Measurements from ENCODE around the gene CAPN11. TPM values are rescaled to one million over a fixed set of nuclear protein-coding genes. Genes with fewer than 3 reads are reported as not detected.
A peak's percentile ranks its signal among the peaks of the same experiment; 100 is the strongest.

The CAPN11 gene
- total and polyA plus RNA-seq, 4 donors = 0.08 to 0.19 (median 0.09) TPM; not detected in 1

GRCh38 chr6:44151348-44152108 lies 7.1 kb upstream of the CAPN11 start:
- H3K27ac ChIP-seq (ENCODE audit: low read depth in 1 of 2, low read length in 2 of 2) = no peak overlapping the region
- H3K4me3 ChIP-seq (ENCODE audit: low read depth in 1 of 3, low read length in 3 of 3) = no peak overlapping the region
- 28% methylated on average over 31 of the region's 31 CpGs for WGBS
- peaks cover 14 to 43% (median 28%) of the 10 kb centered on the region in 4 donors for H3K36me3 ChIP-seq (ENCODE audit: control insufficient read depth in 4 of 4, insufficient read depth in 3 of 4, low read depth in 1 of 4, low read length in 3 of 4)
- no peaks in the 10 kb centered on the region for H3K27me3 ChIP-seq (ENCODE audit: control insufficient read depth in 4 of 4, insufficient read depth in 4 of 4, low read length in 3 of 4)
- peaks cover 0 to 4% (median 1%) of the 10 kb centered on the region in 4 donors for H3K4me1 ChIP-seq (ENCODE audit: control insufficient read depth in 4 of 4, insufficient read depth in 4 of 4, low read length in 3 of 4)
- no peak overlapping the region for H3K9ac ChIP-seq (ENCODE audit: low read depth in 1 of 2, low read length in 2 of 2)
- no peaks in the 10 kb centered on the region for H3K9me3 ChIP-seq (ENCODE audit: control insufficient read depth in 4 of 4, low read length in 3 of 4)
- TF ChIP-seq RAD21 (IDR thresholded peaks at IDR 0.05) = peak; percentile 87 to 97
- TF ChIP-seq CTCF (IDR thresholded peaks at IDR 0.05; ENCODE audit: low read depth, low read length, missing input control) = peak; percentile 95
- no peak for TF ChIP-seq GABPA (IDR thresholded peaks at IDR 0.05 in 1 of 2, conservative IDR thresholded peaks at IDR 0.05 in 1 of 2)
- DNase-seq (ENCODE audit: low spot score) = peak; percentile 87

GRCh38 chr6:44152109-44152461 lies 6.5 kb upstream of the CAPN11 start:
- peaks cover 11 to 40% (median 25%) of the 10 kb centered on the region in 4 donors for H3K36me3 ChIP-seq (ENCODE audit: control insufficient read depth in 4 of 4, insufficient read depth in 3 of 4, low read depth in 1 of 4, low read length in 3 of 4)
- no peak overlapping the region for H3K9ac ChIP-seq (ENCODE audit: low read depth in 1 of 2, low read length in 2 of 2)
- no peaks in the 10 kb centered on the region for H3K27me3 ChIP-seq (ENCODE audit: control insufficient read depth in 4 of 4, insufficient read depth in 4 of 4, low read length in 3 of 4)
- H3K4me1 ChIP-seq (ENCODE audit: control insufficient read depth in 4 of 4, insufficient read depth in 4 of 4, low read length in 3 of 4) = peaks cover 0 to 4% (median 1%) of the 10 kb centered on the region in 4 donors
- no peak overlapping the region for H3K4me3 ChIP-seq (ENCODE audit: low read depth in 1 of 3, low read length in 3 of 3)
- no peak overlapping the region for H3K27ac ChIP-seq (ENCODE audit: low read depth in 1 of 2, low read length in 2 of 2)
- WGBS = 61% methylated on average over 8 of the region's 8 CpGs
- TF ChIP-seq, protein P1, sequence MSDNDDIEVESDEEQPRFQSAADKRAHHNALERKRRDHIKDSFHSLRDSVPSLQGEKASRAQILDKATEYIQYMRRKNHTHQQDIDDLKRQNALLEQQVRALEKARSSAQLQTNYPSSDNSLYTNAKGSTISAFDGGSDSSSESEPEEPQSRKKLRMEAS (IDR thresholded peaks at IDR 0.05) = no peak
- TF ChIP-seq FOXA1 (IDR thresholded peaks at IDR 0.05) = no peak
- no peak for TF ChIP-seq NR2F2 (IDR thresholded peaks at IDR 0.05)
- no peak for TF ChIP-seq RXRA (IDR thresholded peaks at IDR 0.05)
- no peak for TF ChIP-seq CTCF (IDR thresholded peaks at IDR 0.05; ENCODE audit: low read depth, low read length, missing input control)
- TF ChIP-seq EGR1 (IDR thresholded peaks at IDR 0.05; ENCODE audit: low read depth in 2 of 2) = no peak
- TF ChIP-seq HNF4A (conservative IDR thresholded peaks at IDR 0.05) = no peak
- TF ChIP-seq FOXA2 (IDR thresholded peaks at IDR 0.05) = no peak
- TF ChIP-seq RAD21 (IDR thresholded peaks at IDR 0.05) = no peak
- TF ChIP-seq, protein P2, sequence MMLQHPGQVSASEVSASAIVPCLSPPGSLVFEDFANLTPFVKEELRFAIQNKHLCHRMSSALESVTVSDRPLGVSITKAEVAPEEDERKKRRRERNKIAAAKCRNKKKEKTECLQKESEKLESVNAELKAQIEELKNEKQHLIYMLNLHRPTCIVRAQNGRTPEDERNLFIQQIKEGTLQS (IDR thresholded peaks at IDR 0.05) = no peak
- TF ChIP-seq JUND (IDR thresholded peaks at IDR 0.05) = no peak
- no peak for TF ChIP-seq SP1 (IDR thresholded peaks at IDR 0.05)
- no peak for TF ChIP-seq TAF1 (conservative IDR thresholded peaks at IDR 0.05)
- no peak for TF ChIP-seq HNF4G (IDR thresholded peaks at IDR 0.05)
- H3K9me3 ChIP-seq (ENCODE audit: control insufficient read depth in 4 of 4, low read length in 3 of 4) = no peaks in the 10 kb centered on the region
- no peak for DNase-seq (ENCODE audit: low spot score)

All from liver (tissue), 9 donors.